HCT116 (cell line): Measurements from ENCODE around the gene CGB1. TPM values are rescaled to one million over a fixed set of nuclear protein-coding genes. Genes with fewer than 3 reads are reported as not detected.
A peak's percentile ranks its signal among the peaks of the same experiment; 100 is the strongest.
"Not testable (repeated sequence)": the region's sequence is repeated elsewhere in the genome, so short reads cannot be mapped to it uniquely, and the experiment has no call there.

ENCODE experiments used
- ATAC-seq: fragments of 200-7000 bp; cut with Tn5 transposase; 2 replicates; pipeline ENCODE4 v1.9.1; 2020; ENCODE audit warnings: mild to moderate bottlenecking, moderate library complexity
- BruUV-seq: library from RNA; stranded (reverse); fragments of 400-500 nt; replicated peaks from 2 replicates; lab custom pipeline; 2021; lab: Mats Ljungman, UMichigan
- CTCF ChIA-PET: fragments of 300-600 bp; sonication (Branson Sonifier 250); formaldehyde crosslinking; loops from one replicate; lab custom pipeline; 2021; ENCODE audit warnings: antibody characterized with exemption; lab: Charles Lee
- POLR2A ChIA-PET: fragments of 300-600, 350-600 bp; sonication (Branson Sonifier 250); formaldehyde crosslinking; loops from one replicate; lab custom pipeline; 2021; ENCODE audit warnings: antibody characterized with exemption; lab: Charles Lee
- RAD21 ChIA-PET, 2 experiments: fragments of 300-600 bp; sonication (Branson Sonifier 250); formaldehyde crosslinking; loops; one replicate each; lab custom pipeline; 2023; ENCODE audit warnings: low total read pairs in 2 of 2; ENCODE audit not compliant: uncharacterized antibody in 2 of 2, unreplicated experiment in 2 of 2, low non-redundant PET in 1 of 2; lab: Charles Lee
- DNase-seq: peaks from one replicate; pipeline ENCODE4 v3.0.0-alpha.2; 2010; ENCODE audit warnings: low read depth, low spot score
- H2AFZ ChIP-seq: fragments of 200-600 bp; shearing (Covaris generic), sonication (generic); 2 replicates; pipeline ENCODE4 v1.6.1; 2017; ENCODE audit warnings: low read depth, mixed run types, mixed read lengths, antibody characterized with exemption, low read length; ENCODE audit not compliant: poor library complexity, severe bottlenecking
- H3K27ac ChIP-seq: 2 replicates; pipeline ENCODE4 v1.5.1; 2012; ENCODE audit warnings: low read depth, low read length
- H3K27me3 ChIP-seq: fragments of 200-600 bp; sonication (generic); 2 replicates; pipeline ENCODE4 v1.6.1; 2016; ENCODE audit warnings: mixed run types, low read length, mixed read lengths; ENCODE audit not compliant: insufficient read depth
- H3K36me3 ChIP-seq, 2 experiments: fragments of 200-500 bp in 1 of 2; fragments of 200-600 bp in 1 of 2; sonication (Bioruptor generic) in 1 of 2; sonication (generic) in 1 of 2; 2 replicates each; pipeline versions ENCODE4 v1.5.1 to v1.6.1; 2014 to 2016; ENCODE audit warnings: low read length in 2 of 2, inconsistent platforms in 1 of 2, mixed read lengths in 1 of 2, mixed run types in 1 of 2; ENCODE audit not compliant: insufficient read depth in 2 of 2, control insufficient read depth in 1 of 2
- H3K4me1 ChIP-seq, 2 experiments: fragments of 200-600 bp in 1 of 2; sonication (generic) in 1 of 2; 2 replicates each; pipeline versions ENCODE4 v1.5.1 to v1.6.1; 2012 to 2017; ENCODE audit warnings: low read length in 2 of 2, inconsistent platforms in 1 of 2, mild to moderate bottlenecking in 1 of 2, mixed read lengths in 1 of 2, mixed run types in 1 of 2, moderate library complexity in 1 of 2; ENCODE audit not compliant: insufficient read depth in 2 of 2, control insufficient read depth in 1 of 2
- H3K4me2 ChIP-seq: fragments of 200-600 bp; sonication (generic); 2 replicates; pipeline ENCODE4 v1.6.1; 2017; ENCODE audit warnings: mixed run types, low read length, mixed read lengths
- H3K4me3 ChIP-seq, 2 experiments: fragments of 200-600 bp in 1 of 2; sonication (generic) in 1 of 2; replicated peaks in 1 of 2; 2 replicates each; pipeline ENCODE4 v1.5.1; 2011 to 2016; ENCODE audit warnings: low read length in 2 of 2, control low read depth in 1 of 2, low read depth in 1 of 2, mild to moderate bottlenecking in 1 of 2, mixed read lengths in 1 of 2, mixed run types in 1 of 2
- H3K79me2 ChIP-seq: fragments of 200-600 bp; sonication (generic); 2 replicates; pipeline ENCODE4 v1.6.1; 2017; ENCODE audit warnings: mild to moderate bottlenecking, mixed run types, low read length, moderate library complexity, mixed read lengths; ENCODE audit not compliant: insufficient read depth
- H3K9ac ChIP-seq: fragments of 200-600 bp; sonication (generic); 2 replicates; pipeline ENCODE4 v1.6.1; 2016; ENCODE audit warnings: low read length, mixed read lengths
- H3K9me2 ChIP-seq: fragments of 200-600 bp; sonication (generic), shearing (Covaris generic); 2 replicates; pipeline ENCODE4 v1.6.1; 2017; ENCODE audit warnings: mixed run types, mild to moderate bottlenecking, moderate library complexity; ENCODE audit not compliant: insufficient read depth
- H3K9me3 ChIP-seq, 2 experiments: fragments of 200-500 bp in 1 of 2; fragments of 200-600 bp in 1 of 2; sonication (Bioruptor generic) in 1 of 2; sonication (generic) in 1 of 2; 2 replicates each; pipeline ENCODE4 v1.6.1; 2014 to 2017; ENCODE audit warnings: low read length in 2 of 2, mixed read lengths in 2 of 2, inconsistent platforms in 1 of 2, low read depth in 1 of 2, mild to moderate bottlenecking in 1 of 2, mixed run types in 1 of 2, moderate library complexity in 1 of 2; ENCODE audit not compliant: control insufficient read depth in 1 of 2, insufficient read depth in 1 of 2
- H4K20me1 ChIP-seq: fragments of 200-600 bp; sonication (generic), shearing (Covaris generic); 2 replicates; pipeline ENCODE4 v1.6.1; 2017; ENCODE audit warnings: mixed run types, mild to moderate bottlenecking, moderate library complexity; ENCODE audit not compliant: insufficient read depth
- CBX3 ChIP-seq: IDR thresholded peaks from 2 replicates; pipeline ENCODE4 v1.6.1; 2012; ENCODE audit warnings: low read depth
- CEBPB ChIP-seq: IDR thresholded peaks from 2 replicates; pipeline ENCODE4 v1.6.1; 2012; ENCODE audit warnings: low read depth
- CTCF ChIP-seq, 3 experiments: fragments of 200-600 bp in 1 of 3; sonication (generic) in 1 of 3; IDR thresholded peaks in 2 of 3; conservative IDR thresholded peaks in 1 of 3; 2 replicates each; pipeline ENCODE4 v1.5.1; 2012 to 2017; ENCODE audit warnings: low read depth in 2 of 3, low read length in 2 of 3, antibody characterized with exemption in 1 of 3, borderline replicate concordance in 1 of 3, control low read depth in 1 of 3, mild to moderate bottlenecking in 1 of 3, mixed read lengths in 1 of 3, mixed run types in 1 of 3, moderate library complexity in 1 of 3; ENCODE audit not compliant: insufficient read depth in 1 of 3
- MAX ChIP-seq: IDR thresholded peaks from 2 replicates; pipeline ENCODE4 v1.6.1; 2012
- RAD21 ChIP-seq: IDR thresholded peaks from 2 replicates; pipeline ENCODE4 v1.6.1; 2012; ENCODE audit warnings: low read depth, mild to moderate bottlenecking
- SRF ChIP-seq: IDR thresholded peaks from 2 replicates; pipeline ENCODE4 v1.6.1; 2012; ENCODE audit warnings: low read depth
- YY1 ChIP-seq: IDR thresholded peaks from 2 replicates; pipeline ENCODE4 v1.6.1; 2011; ENCODE audit warnings: low read length, low read depth, moderate library complexity, mild to moderate bottlenecking; ENCODE audit not compliant: insufficient replicate concordance; ENCODE audit errors: extremely low read depth
- ZBTB33 ChIP-seq: IDR thresholded peaks from 2 replicates; pipeline ENCODE4 v1.6.1; 2011; ENCODE audit warnings: mild to moderate bottlenecking, low read length, moderate library complexity; ENCODE audit not compliant: insufficient replicate concordance; ENCODE audit errors: extremely low read depth
- intact Hi-C: fragments of 100-400 bp; cut with micrococcal nuclease; formaldehyde crosslinking; loops from 2 replicates; pipeline ENCODE4 v1.10.0; 2022
- total RNA-seq: library from RNA; stranded (reverse); gene quantifications from one replicate; pipeline ENCODE4 v1.2.1, GENCODE V29; 2021; ENCODE audit not compliant: unreplicated experiment

Gene CGB1
- total RNA-seq, 1 experiment from 2014 or later = 0.76 TPM

GRCh38 chr19:49080392-49080791 is 43.7 kb upstream of the CGB1 start:
- ATAC-seq (no peak), DNase-seq (no peak)
- H3K4me3 ChIP-seq = no peak overlapping the region
- ChIA-PET POLR2A (no interaction called here), CTCF (no interaction called here), RAD21 (no interaction called here)
- H2AFZ ChIP-seq = no peak overlapping the region
- no peaks in the 10 kb centered on the region for H3K36me3 ChIP-seq
- no peak overlapping the region for H3K27ac ChIP-seq
- H3K79me2 ChIP-seq = peaks cover 2% of the 10 kb centered on the region
- TF ChIP-seq MAX (no peak), SRF (no peak), CEBPB (no peak), CBX3 (no peak), ZBTB33 (no peak), YY1 (no peak)
- H3K4me2 ChIP-seq = no peak overlapping the region
- intact Hi-C loops = no loop called here
- no peaks in the 10 kb centered on the region for H3K27me3 ChIP-seq
- H3K9me3 ChIP-seq = no peaks in the 10 kb centered on the region
- peaks cover 0 to 9% of the 10 kb centered on the region in 2 experiments; a peak in 2 of 4 replicates for H3K4me1 ChIP-seq
- no peaks in the 10 kb centered on the region for H3K9me2 ChIP-seq
- H4K20me1 ChIP-seq = no peaks in the 10 kb centered on the region
- no TSS peak for BruUV-seq
- no peak overlapping the region for H3K9ac ChIP-seq

- peaks cover 10 to 11% of the 10 kb centered on the region in 2 experiments for H3K4me1 ChIP-seq
- DNase-seq, H3K4me3 ChIP-seq, H3K9me2 ChIP-seq, H3K4me2 ChIP-seq, POLR2A ChIA-PET, H2AFZ ChIP-seq, H3K9ac ChIP-seq: not testable (repeated sequence)
- TF ChIP-seq CTCF (IDR thresholded peaks at IDR 0.05 in 2 of 3, conservative IDR thresholded peaks at IDR 0.05 in 1 of 3; ENCODE audit: borderline replicate concordance in 1 of 3, insufficient read depth in 1 of 3, low read depth in 2 of 3, low read length in 2 of 3) (peak; percentile 48 to 70 (median 65)), RAD21 (peak; percentile 75)
- TF ChIP-seq, all 23 proteins: peak for 2; not testable (repeated sequence) for 21
- intact Hi-C loops = loop anchor here (1.0 to 2.0 kb wide), 3 partner anchors 124 to 286 kb away; no protein-coding TSS in a partner anchor
- not testable (repeated sequence) for H3K79me2 ChIP-seq, BruUV-seq, H4K20me1 ChIP-seq, H3K36me3 ChIP-seq, H3K27ac ChIP-seq, H3K27me3 ChIP-seq, H3K9me3 ChIP-seq
- peak; percentile 54; the same call in 1 of the 2 replicates for ATAC-seq
- CTCF ChIA-PET = interaction anchor here (1.2 to 2.6 kb wide), 8 partner anchors 10 to 279 kb away, joined by 3 to 18 read pairs (median 8); partner anchors contain the start of genes CGB7 and NTF4
- RAD21 ChIA-PET = interaction anchor here in 1 of 2 experiments (0.6 to 1.4 kb wide), 2 partner anchors 124 to 133 kb away, joined by 3 read pairs; no protein-coding TSS in a partner anchor
Observed at GRCh38 chr19:49074869-49075268, 38.2 kb upstream of the CGB1 start.
